HG03159 (cell line): ENCODE results near the gene ARL3.
"Not testable (repeated sequence)": the region's sequence is repeated elsewhere in the genome, so short reads cannot be mapped to it uniquely, and the experiment has no call there.

Experiments
- ATAC-seq: cut with Tn5 transposase; IDR thresholded peaks from one replicate; pipeline ENCODE4 v1.9.1; 2021; ENCODE audit warnings: mild to moderate bottlenecking, moderate library complexity; ENCODE audit not compliant: unreplicated experiment

Gene ARL3

GRCh38 chr10:102675011-102675665 is 39.1 kb downstream of the ARL3 start:
- ATAC-seq: no peak

- ATAC-seq: no peak
Measured at GRCh38 chr10:102674566-102674965, 39.6 kb downstream of the ARL3 start.

GRCh38 chr10:102673819-102674511 is 40.2 kb downstream of the ARL3 start:
- no peak for ATAC-seq

- no peak for ATAC-seq
Measured at GRCh38 chr10:102673236-102673818, 40.9 kb downstream of the ARL3 start.

GRCh38 chr10:102670871-102671434 is 43.2 kb downstream of the ARL3 start:
- no peak for ATAC-seq

- ATAC-seq: no peak
Measured at GRCh38 chr10:102670065-102670670, 44.0 kb downstream of the ARL3 start.

GRCh38 chr10:102669206-102670064 is 44.8 kb downstream of the ARL3 start:
- ATAC-seq: no peak

- ATAC-seq: no peak
Measured at GRCh38 chr10:102668326-102669107, 45.7 kb downstream of the ARL3 start.

GRCh38 chr10:102667411-102667810 is 46.8 kb downstream of the ARL3 start:
- ATAC-seq: not testable (repeated sequence)

- no peak for ATAC-seq
Measured at GRCh38 chr10:102665904-102666509, 48.2 kb downstream of the ARL3 start.

- ATAC-seq: peak; percentile 20
Measured at GRCh38 chr10:102661658-102662028, 52.6 kb downstream of the ARL3 start.

GRCh38 chr10:102660888-102661657 is 53.1 kb downstream of the ARL3 start:
- peak; percentile 64 for ATAC-seq

- no peak for ATAC-seq
Measured at GRCh38 chr10:102658802-102659201, 55.4 kb downstream of the ARL3 start.

- no peak for ATAC-seq
Measured at GRCh38 chr10:102657984-102658724, 56.0 kb downstream of the ARL3 start.

GRCh38 chr10:102657451-102657850 is 56.7 kb downstream of the ARL3 start:
- ATAC-seq: no peak

- no peak for ATAC-seq
Measured at GRCh38 chr10:102656791-102657371, 57.3 kb downstream of the ARL3 start.

- no peak for ATAC-seq
Measured at GRCh38 chr10:102656026-102656425, 58.2 kb downstream of the ARL3 start.

GRCh38 chr10:102654969-102655368 is 59.2 kb downstream of the ARL3 start:
- ATAC-seq: no peak
